GM19372 (cell line): ENCODE measurements around the gene ANKFN1.

Experiments
- ATAC-seq: cut with Tn5 transposase; IDR thresholded peaks from one replicate; pipeline ENCODE4 v1.9.1; 2021; ENCODE audit warnings: mild to moderate bottlenecking, low read depth, moderate library complexity; ENCODE audit not compliant: unreplicated experiment

The ANKFN1 gene

DNA sequence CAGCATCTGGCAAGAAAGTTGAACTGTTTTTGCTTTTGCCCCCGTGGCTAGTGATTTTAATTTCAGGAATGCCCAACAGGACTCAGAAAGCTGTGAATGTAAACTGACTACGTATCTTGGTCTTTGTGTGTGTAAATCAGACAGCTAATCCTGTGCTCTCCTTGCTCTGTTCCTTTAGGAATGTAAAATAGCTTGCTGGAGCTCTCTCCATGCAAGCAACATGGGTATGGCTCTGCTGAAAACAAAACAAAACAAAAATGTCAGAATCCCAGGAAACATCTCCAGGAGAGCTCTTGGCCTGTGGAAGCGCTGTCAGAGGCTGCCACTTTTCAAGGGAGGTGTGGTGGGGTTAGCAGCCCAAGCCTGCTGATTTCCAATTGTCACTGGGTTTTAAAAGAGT, 278.5 kb downstream of the ANKFN1 start:
- ATAC-seq, result no peak

DNA sequence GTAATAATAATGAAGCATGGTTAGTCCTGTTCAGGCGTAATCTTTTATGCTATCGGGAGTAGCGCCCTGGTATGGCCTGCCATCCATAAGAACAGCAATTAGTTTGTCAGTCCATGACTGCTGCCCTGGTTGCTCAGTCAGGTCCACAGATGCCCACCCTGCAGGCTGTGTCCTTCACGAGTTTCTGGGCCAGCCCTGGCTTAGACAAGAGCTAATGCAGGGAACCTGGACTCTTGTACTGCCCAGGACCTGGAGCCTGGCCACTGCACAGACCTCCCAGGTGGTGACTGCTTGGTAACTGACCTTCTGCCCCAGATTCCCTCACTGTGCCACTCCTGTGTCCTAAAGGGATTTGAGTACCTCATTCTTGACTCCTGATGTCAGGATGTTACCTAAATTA, 279.2 kb downstream of the ANKFN1 start:
- ATAC-seq, result no peak

DNA sequence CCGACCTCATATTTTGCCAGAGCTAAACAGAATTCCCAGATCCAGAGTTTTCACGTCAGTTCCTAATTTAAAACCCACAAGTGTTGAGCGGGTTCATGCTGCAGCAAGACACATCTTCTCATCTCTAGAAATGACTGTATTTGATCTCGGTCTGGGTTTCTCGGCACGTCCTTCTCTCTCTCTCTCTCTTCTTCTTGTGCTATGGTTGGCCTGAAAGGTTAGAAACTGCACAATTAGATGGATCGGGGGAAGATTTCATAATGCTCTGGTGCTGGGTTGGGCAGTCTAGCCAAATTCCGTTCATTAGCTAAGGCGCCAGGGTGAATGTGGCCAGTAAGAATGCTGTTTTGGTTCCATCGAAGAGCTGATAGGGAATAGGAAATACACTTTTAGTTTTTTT, 281.3 kb downstream of the ANKFN1 start:
- ATAC-seq, result no peak

DNA sequence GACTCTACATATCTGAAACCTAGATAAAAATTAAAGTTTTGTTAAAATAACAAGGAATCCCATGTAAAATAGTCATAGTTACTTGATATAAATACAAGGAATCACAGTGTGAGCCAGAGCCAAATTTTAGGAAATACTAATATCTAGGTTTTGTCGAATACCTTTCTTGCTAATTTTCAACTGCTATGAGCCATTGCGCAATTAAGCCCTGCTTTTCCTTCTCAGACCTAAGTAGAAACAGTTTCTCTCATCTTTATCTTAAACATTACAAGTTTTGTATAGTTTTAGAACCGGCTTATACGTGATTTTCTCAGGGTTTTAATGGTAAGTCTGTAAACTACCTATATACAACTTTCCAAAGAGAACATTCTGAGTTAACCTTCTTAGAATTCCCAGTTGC, 282.9 kb downstream of the ANKFN1 start:
- no peak for ATAC-seq

DNA sequence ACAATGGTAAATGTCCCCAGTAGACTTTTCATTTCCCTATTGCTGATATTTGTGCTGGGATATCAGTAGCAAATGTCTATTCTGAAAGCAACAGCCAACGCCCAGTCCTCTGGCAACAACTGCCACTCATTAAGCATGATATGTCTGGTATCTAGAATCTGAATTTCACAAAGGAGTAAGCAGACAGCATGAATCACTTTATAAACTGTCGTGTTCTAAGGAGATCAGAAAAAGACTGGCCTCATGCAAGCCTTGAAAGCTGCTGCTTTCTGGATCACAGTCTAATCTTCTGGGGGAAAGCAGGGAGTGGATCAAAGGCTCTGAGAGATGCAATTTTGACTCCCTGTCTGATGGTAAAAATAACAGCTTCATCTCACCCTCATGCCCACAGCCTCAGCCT, 287.1 kb downstream of the ANKFN1 start:
- ATAC-seq, result no peak

GRCh38 chr17:56441308-56441707, 288.0 kb downstream of the ANKFN1 start:
- no peak for ATAC-seq

DNA sequence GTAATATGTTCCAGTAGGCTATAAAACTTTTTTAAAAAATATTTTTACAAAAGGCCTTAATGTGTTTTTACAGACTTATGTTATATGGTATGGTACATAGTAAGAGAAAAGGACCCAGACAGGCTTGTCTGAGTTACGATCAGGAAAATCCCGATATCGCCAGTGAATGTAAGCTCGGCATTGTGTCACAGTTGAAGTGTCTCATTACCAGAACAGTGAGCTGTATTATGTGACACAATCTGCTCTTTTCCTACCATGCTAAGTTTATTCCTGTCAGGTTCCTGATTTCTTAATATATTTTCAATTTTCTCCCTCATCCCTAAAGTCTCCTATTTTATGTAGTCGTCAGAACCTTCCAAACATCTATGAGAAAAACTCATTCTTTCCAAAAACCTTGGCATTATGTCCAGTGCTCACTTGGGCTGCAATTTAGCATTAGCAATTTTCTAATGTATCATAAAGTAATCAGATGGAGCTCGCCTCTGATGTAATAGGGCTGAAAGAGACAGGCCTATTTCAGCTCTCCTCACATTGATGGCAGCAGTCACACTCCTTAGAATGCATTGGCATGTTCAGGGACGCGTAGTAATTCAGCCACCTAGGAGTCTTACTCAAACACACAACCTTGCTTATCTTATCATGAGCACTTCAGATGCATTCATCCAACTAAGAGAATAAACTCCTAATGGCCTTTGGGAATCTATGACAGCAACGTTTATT, 292.6 kb downstream of the ANKFN1 start:
- ATAC-seq, result no peak

DNA sequence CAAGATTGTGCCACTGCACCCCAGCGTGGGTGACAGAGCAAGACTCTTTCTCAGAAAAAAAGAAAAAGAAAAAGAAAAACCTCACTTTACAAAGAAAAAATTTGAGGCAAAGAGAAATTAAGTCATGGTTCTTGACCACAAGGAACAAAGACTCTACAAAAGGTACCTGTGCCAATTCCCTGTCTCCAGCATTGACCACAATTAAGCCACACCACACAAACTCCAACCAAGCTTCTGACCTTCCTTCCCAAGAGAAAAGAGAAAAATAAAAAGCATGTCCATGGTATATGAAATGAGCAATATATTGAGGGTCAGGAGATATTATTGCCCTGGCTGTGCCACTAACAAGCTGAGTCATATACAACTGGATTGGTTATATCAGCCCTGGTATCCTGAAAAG, 293.9 kb downstream of the ANKFN1 start:
- ATAC-seq, result no peak

DNA sequence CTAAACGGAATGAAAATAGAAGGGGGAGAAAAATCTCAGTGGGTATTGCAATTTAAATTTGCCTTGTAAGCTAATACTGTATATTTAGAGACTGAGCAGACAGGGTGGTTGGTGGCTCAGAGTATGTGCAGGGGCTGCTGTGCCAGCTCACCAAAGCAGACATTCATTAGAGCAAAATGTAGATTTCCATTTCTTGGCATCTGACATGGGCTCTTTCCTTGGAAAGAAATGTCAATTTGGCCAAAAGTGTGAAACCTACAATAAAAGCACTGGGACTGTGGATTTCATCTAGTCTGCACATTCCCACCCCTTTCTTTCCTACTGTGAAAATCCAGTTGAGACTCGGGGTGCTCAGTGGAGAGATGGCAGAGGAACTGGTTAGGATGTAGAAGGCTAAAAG, 295.1 kb downstream of the ANKFN1 start:
- ATAC-seq, result no peak

DNA sequence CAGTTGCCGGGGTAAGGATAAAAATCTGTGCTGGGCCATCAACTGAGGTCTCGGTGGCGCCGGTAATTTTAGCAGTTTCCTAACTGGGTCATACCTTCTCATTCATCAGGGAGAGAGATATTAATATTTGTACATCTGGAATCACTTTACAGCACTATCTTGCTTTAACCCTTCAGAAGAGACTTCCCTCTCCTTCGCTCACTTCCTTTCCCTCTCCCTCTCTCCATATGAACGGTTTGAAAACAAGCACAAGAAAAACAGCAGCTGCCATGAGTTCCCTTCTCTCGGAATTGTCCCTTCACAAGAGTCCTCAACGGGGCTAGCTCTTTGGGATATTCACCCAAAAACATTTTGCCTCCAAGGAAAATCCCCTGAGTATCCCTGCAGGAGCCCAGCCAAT, 295.9 kb downstream of the ANKFN1 start:
- no peak for ATAC-seq

- no peak for ATAC-seq
These were observed 298.4 kb downstream of the ANKFN1 start for GRCh38 chr17:56451629-56452028.

- no peak for ATAC-seq
These were observed 299.2 kb downstream of the ANKFN1 start for GRCh38 chr17:56452461-56452860.

- ATAC-seq, result no peak
These were observed 304.2 kb downstream of the ANKFN1 start for GRCh38 chr17:56457501-56457900.

DNA sequence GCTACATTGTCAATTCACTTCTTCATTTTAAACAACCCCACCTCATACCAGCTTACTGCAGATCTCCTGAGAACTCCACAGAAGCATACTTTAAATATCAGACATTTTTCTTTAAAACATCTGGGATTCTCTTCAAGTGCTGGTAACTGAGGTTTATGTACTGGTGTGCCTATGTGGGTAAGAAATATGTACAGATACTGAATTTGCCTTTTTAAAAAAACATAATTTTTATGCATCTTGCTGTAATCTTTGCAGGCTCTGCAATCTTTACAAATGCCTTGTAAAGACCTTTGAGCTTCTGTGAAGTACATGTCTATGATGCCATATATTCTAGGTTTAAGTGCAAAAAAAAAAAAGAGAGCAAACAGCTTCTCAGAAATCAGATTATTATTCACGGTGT, 312.6 kb downstream of the ANKFN1 start:
- no peak for ATAC-seq

DNA sequence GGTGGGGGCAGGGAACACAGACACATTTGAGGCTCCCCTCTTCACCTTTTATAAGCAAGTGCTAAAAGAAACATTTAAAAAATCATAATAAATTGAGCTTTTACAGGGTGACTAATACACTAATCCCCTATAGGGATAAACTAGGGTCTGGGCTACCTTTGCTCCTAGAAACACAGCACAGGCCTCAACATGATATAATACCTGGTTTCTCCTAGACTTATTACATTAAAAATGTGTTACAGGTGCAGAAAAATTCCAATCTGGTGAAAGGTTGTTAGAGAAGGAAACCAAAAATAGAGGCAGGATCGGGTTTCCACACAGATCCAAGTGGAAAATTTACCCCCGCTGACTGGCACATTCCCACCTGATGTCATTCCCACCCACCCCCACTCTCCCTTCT, 315.6 kb downstream of the ANKFN1 start:
- no peak for ATAC-seq

DNA sequence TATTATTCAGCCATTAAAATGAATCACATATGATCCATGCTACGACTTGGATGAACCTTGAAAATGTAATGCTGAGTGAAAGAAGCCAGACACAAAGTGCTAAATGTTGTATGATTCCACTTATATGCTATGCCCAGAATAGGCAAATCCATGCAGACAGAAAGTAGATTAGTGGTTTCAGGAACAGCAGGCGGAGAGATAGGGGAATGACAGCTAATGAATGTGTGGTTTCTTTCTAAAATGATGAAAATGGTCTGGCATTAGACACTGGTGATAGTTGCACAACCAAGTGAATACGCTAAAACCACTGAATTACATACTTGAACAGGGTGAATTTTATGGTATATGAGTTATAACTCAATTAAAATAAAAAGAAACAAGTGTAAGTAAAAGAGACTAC, 318.4 kb downstream of the ANKFN1 start:
- no peak for ATAC-seq

- no peak for ATAC-seq
These were observed 321.8 kb downstream of the ANKFN1 start for GRCh38 chr17:56475116-56475515.

GRCh38 chr17:56478836-56479447, 325.7 kb downstream of the ANKFN1 start:
- no peak for ATAC-seq

- ATAC-seq, result no peak
These were observed 327.2 kb downstream of the ANKFN1 start for GRCh38 chr17:56480501-56480900.

DNA sequence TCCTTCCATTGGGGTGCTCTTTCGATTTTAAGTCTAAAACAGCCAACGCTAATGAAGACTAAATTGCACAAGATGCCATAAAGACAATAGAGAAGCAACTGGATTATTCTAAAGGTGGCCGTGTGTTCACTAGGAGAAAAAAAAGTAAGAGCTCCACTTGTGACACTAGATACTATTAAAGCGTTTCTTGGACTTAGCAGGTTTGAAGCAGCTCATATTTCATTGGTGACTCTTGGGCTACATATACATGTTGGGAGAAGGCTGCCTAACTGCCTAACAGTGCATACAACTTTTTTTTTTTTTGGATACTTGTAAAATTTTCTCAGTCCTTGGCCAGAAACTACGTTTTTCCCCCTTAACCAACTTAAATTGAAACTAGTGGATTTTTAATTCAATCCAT, 328.4 kb downstream of the ANKFN1 start:
- ATAC-seq, result no peak

- ATAC-seq, result no peak
These were observed 329.0 kb downstream of the ANKFN1 start for GRCh38 chr17:56482229-56482628.

DNA sequence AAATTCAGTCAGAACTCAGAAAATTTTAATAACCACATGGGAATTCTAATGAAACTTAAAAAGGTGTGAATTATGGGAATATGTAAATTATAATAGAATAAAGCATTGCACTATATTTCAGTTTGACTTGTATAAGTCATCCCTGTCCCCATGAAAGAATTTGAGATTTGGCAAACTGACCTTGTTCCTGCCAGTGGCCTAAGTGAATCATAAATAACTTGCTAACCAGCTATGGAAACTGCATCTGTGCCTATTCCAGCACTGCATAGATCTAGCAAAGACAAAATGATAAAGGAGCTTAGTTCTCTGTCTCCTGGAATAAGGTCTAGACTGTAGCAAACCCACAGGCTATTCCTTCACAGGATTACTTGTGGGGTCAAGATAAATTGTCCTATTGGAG, 333.5 kb downstream of the ANKFN1 start:
- ATAC-seq, result no peak

DNA sequence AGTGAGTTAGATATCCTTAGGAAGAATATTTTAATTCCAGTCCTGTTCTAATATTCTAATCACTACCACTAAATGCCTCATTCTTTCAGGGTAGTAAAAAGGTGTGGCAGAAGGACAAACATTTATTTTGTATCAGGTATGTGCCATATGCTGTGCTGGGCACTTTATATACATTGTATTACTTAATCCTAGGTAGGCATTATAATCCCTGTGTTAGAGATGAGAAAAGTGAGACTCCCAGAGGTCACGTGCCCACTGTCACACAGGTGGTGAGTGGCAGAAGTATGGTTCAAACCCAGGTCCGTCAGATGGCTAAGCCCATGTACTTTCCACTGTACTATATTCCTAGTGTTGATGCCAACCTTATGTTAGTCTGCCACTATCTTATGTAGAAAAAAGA, 335.5 kb downstream of the ANKFN1 start:
- ATAC-seq, result no peak
